Right lobe of liver (tissue), 6 donors: ENCODE data around the gene CNOT6. TPM values are rescaled to one million over a fixed set of nuclear protein-coding genes. Genes with fewer than 3 reads are reported as not detected.
"Not testable (repeated sequence)": the region's sequence is repeated elsewhere in the genome, so short reads cannot be mapped to it uniquely, and the experiment has no call there.

Experiments
- ATAC-seq, 4 donors: fragments of 200-7000 bp; cut with Tn5 transposase; one replicate each; pipeline ENCODE4 v1.9.1; 2020; ENCODE audit warnings: mild to moderate bottlenecking in 4 of 4, moderate library complexity in 4 of 4
- DNase-seq, 3 donors: peaks; one replicate each; pipeline ENCODE4 v3.0.0-alpha.2; 2020
- H3K27ac ChIP-seq, 3 donors: fragments of 200-600 bp; one replicate each; pipeline ENCODE4 v1.8.0; 2022
- H3K27me3 ChIP-seq, 2 donors: fragments of 200-600 bp; one replicate each; pipeline ENCODE4 v1.8.0; 2022
- H3K36me3 ChIP-seq, 4 donors: fragments of 200-600 bp; sonication (generic) in 1 of 4; one replicate each; pipeline versions ENCODE4 v1.5.1 to v1.8.0; 2017 to 2022; ENCODE audit warnings: control low read depth in 1 of 4
- H3K4me1 ChIP-seq, 4 donors: fragments of 200-600 bp; sonication (generic) in 1 of 4; one replicate each; pipeline versions ENCODE4 v1.5.1 to v1.8.0; 2017 to 2022; ENCODE audit warnings: control low read depth in 1 of 4
- H3K4me3 ChIP-seq, 3 donors: fragments of 200-600 bp; one replicate each; pipeline ENCODE4 v1.8.0; 2022
- H3K9me3 ChIP-seq, 4 donors: fragments of 200-600 bp; sonication (generic) in 1 of 4; one replicate each; pipeline versions ENCODE4 v1.5.1 to v1.8.0; 2017 to 2022; ENCODE audit warnings: control low read depth in 1 of 4
- POLR2A ChIP-seq: fragments of 450-650 bp; IDR thresholded peaks from one replicate; pipeline ENCODE4 v1.6.1; 2017; ENCODE audit warnings: antibody characterized with exemption, mild to moderate bottlenecking
- WGBS: methylation state at CpG from one replicate; pipeline ENCODE4 v1.1.6; 2018; ENCODE audit warnings: low coverage, low lambda C conversion rate; ENCODE audit not compliant: insufficient coverage; ENCODE audit errors: missing lambda C conversion rate; 5-methylcytosine and 5-hydroxymethylcytosine counted together
- intact Hi-C, 2 donors: fragments of 100-400 bp; cut with DNase I; formaldehyde crosslinking; loops; one replicate each; pipeline versions ENCODE4 v1.11.2 to v1.14.1; 2022
- long read RNA-seq: library from polyadenylated mRNA; unstranded; transcript quantifications from one replicate; pipeline ENCODE4 v2.0.0, GENCODE V29; 2019
- total RNA-seq, 6 experiments: library from RNA; depleted of rRNA in 2 of 6; stranded (reverse); fragments of >200 nt in 2 of 6; fragmentation: NEBNext Ultra II Directional in 3 of 6; extraction: Animal tissue kit (Norgen Biotek cat#: 25700) in 3 of 6; gene quantifications; one replicate each; pipeline versions ENCODE4 v1.1.0 to v1.2.4, GENCODE V29; 2016 to 2023
- TF ChIP-seq, protein P1 (sequence below), 4 donors: fragments of 200-600 bp in 3 of 4; fragments of 450-650 bp in 1 of 4; IDR thresholded peaks; one replicate each; pipeline versions ENCODE4 v1.5.1 to v1.8.0; 2016 to 2022; ENCODE audit warnings: antibody characterized with exemption in 4 of 4, mild to moderate bottlenecking in 2 of 4
- donor health status: DM: no; HTN: yes; CAD: no.
- donor health status: DM: no; HTN: no; CAD: no.
- donor health status: DM: no; HTN: no; CAD: no.
- donor health status: DM: no; HTN: yes; CAD: no.
- donor health status: DM: no; HTN: yes; CAD: no.

Gene CNOT6
- total RNA-seq: 1 to 10 TPM; 4.8 to 8.8 (median 5.3) TPM
- long read RNA-seq: 0 reads

DNA sequence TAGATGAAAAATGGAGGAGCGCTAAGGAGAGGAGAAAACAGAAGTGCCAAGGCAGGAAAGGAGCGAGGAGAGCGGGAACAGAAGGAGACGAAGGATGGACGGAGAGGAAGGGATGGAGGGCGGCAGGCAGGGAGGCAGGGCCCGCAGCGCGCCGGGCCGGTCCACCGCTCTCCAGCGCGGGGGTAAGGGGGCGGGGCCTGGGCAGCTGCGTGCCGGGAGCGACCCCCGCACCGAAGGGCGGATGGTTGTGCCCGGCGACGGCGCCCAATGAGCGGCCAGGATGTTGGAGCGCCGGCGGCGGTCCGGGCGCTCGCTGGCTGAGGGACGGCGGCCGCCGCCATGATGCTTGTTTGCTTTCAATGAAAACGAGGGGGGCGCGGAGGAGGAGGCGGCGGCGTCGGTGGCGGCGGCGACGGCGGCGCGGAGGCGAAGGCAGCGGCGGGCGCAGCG lies at the start of gene CNOT6:
CNOT6 (plus strand) TSS at position 320 of the 450 bp plus-strand sequence. CDS start 34,898 bp downstream, outside the sequence.
- Histone ChIP-seq H3K27me3 (no peaks in the 10 kb centered on the region), H3K27ac (peak within 1 kb of the TSS; percentile 82 to 92 (median 82)), H3K9me3 (no peaks in the 10 kb centered on the region), H3K4me1 (peaks cover 0 to 12% (median 2%) of the 10 kb centered on the region in 4 donors), H3K36me3 (no peaks in the 10 kb centered on the region), H3K4me3 (peak within 1 kb of the TSS; percentile 97 to 99 (median 98))
- DNase-seq (peak; percentile 93 to 95 (median 95)), ATAC-seq (peak; percentile 99 to 100 (median 100))
- intact Hi-C loops: no loop called here
- 2% methylated on average over 14 of the region's 56 CpGs for WGBS
- TF ChIP-seq POLR2A: peak; percentile 46
- TF ChIP-seq, protein P1, sequence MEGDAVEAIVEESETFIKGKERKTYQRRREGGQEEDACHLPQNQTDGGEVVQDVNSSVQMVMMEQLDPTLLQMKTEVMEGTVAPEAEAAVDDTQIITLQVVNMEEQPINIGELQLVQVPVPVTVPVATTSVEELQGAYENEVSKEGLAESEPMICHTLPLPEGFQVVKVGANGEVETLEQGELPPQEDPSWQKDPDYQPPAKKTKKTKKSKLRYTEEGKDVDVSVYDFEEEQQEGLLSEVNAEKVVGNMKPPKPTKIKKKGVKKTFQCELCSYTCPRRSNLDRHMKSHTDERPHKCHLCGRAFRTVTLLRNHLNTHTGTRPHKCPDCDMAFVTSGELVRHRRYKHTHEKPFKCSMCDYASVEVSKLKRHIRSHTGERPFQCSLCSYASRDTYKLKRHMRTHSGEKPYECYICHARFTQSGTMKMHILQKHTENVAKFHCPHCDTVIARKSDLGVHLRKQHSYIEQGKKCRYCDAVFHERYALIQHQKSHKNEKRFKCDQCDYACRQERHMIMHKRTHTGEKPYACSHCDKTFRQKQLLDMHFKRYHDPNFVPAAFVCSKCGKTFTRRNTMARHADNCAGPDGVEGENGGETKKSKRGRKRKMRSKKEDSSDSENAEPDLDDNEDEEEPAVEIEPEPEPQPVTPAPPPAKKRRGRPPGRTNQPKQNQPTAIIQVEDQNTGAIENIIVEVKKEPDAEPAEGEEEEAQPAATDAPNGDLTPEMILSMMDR (IDR thresholded peaks at IDR 0.05): no peak

DNA sequence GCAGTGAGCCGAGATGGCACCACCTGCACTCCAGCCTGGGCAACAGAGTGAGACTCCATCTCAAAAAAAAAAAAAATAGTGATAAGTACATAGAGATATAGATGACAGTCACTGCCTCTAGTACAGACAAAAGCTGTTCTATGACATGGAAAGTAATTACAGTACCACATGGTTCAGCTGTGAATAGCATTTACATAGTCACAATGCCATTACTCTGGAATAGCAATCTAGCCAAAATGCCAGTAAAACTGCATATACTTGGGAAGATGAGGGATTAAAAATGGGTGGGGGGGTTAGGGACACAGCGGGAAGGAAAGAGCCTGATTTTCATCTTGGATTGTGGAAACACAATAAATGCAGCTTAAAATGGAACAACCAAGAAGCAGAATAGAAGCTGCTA lies 39.4 kb upstream of the CNOT6 start:
- no peak for DNase-seq
- intact Hi-C loops: no loop called here
- no peaks in the 10 kb centered on the region for H3K4me1 ChIP-seq
- H3K4me3 ChIP-seq: no peak overlapping the region
- no peak for ATAC-seq
- no peaks in the 10 kb centered on the region for H3K27me3 ChIP-seq
- 45% methylated on average over 2 of the region's 2 CpGs for WGBS
- TF ChIP-seq POLR2A: no peak
- TF ChIP-seq, protein P1 (IDR thresholded peaks at IDR 0.05): no peak
- no peak overlapping the region for H3K27ac ChIP-seq
- H3K36me3 ChIP-seq: no peaks in the 10 kb centered on the region
- no peaks in the 10 kb centered on the region for H3K9me3 ChIP-seq

DNA sequence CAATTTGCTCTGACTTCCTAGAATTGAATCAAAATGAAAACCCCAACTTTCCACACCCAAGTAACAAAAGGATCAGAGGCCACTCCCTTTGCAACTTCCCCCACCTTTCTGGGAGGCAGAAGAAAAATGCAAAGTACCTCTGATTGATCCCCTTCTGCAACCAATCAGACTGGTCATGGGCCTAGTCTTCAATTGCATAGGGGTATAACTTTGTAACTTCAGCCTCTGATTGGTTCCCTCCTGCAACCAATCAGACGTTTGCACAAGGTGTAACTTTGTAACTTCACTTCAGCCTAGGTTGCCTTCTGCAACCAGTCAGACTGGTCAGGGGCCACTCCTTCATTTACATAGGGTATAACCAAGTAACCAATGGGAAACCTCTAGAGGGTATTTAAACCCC lies 38.3 kb upstream of the CNOT6 start:
- DNase-seq (no peak), ATAC-seq (no peak)
- no peak overlapping the region for H3K27ac ChIP-seq
- H3K9me3 ChIP-seq: no peaks in the 10 kb centered on the region
- TF ChIP-seq POLR2A: no peak
- TF ChIP-seq, protein P1 (IDR thresholded peaks at IDR 0.05): no peak
- no peaks in the 10 kb centered on the region for H3K27me3 ChIP-seq
- no peaks in the 10 kb centered on the region for H3K36me3 ChIP-seq
- intact Hi-C loops: no loop called here
- no CpG with 5 or more reads among the region's 1 CpG for WGBS
- no peaks in the 10 kb centered on the region for H3K4me1 ChIP-seq
- no peak overlapping the region for H3K4me3 ChIP-seq

GRCh38 chr5:180456792-180457191 lies 37.4 kb upstream of the CNOT6 start:
- Histone ChIP-seq H3K36me3 (no peaks in the 10 kb centered on the region), H3K27me3 (no peaks in the 10 kb centered on the region), H3K4me1 (no peaks in the 10 kb centered on the region), H3K9me3 (no peaks in the 10 kb centered on the region), H3K27ac (no peak overlapping the region), H3K4me3 (no peak overlapping the region)
- no peak for DNase-seq
- no peak for TF ChIP-seq POLR2A
- TF ChIP-seq, protein P1 (IDR thresholded peaks at IDR 0.05): no peak
- 44% methylated on average over 3 of the region's 3 CpGs for WGBS
- intact Hi-C loops: no loop called here
- peak in 2 of 4 donors; percentile 64 to 68 for ATAC-seq

DNA sequence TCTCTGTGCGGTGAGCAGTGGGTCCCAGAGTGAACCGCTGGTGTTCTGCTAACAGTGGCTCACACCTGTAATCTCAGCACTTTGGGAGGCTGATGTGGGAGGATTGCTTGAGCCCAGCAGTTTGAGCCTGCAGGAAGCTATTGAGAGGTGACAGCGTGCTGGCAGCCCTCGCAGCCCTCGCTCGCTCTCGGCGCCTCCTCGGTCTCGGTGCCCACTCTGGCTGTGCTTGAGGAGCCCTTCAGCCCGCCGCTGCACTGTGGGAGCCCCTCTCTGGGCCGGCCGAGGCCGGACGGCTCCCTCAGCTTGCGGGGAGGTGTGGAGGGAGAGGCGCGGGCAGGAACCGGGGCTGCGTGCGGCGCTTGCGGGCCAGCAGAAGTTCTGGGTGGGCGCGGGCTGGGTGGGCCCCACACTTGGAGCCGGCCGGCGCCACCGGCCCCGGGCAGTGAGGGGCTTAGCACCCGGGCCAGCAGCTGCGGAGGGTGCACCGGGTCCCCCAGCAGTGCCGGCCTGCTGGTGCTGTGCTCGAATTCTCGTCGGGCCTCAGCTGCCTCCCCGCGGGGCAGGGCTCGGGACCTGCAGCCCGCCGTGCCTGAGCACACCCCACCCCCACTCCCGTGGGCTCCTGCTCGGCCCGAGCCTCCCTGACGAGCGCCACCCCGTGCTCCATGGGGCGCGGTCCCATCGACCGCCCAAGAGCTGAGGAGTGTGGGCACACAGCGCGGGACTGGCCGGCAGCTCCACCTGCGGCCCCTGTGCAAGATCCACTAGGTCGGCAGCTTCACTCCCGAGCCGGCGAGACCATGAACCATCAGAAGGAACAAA lies 35.1 kb upstream of the CNOT6 start:
- H3K4me1 ChIP-seq, H3K9me3 ChIP-seq, H3K4me3 ChIP-seq, intact Hi-C loops, ATAC-seq, H3K27ac ChIP-seq, H3K36me3 ChIP-seq, H3K27me3 ChIP-seq: not testable (repeated sequence)
- DNase-seq: peak in 1 of 3 donors; percentile 27
- WGBS: 93% methylated on average over 2 of the region's 61 CpGs

- H3K4me3 ChIP-seq, H3K27me3 ChIP-seq, H3K36me3 ChIP-seq, H3K9me3 ChIP-seq, H3K4me1 ChIP-seq, ATAC-seq, H3K27ac ChIP-seq, intact Hi-C loops: not testable (repeated sequence)
- 80% methylated on average over 4 of the region's 14 CpGs for WGBS
- peak in 1 of 3 donors; percentile 13 for DNase-seq
These were observed 34.5 kb upstream of the CNOT6 start for GRCh38 chr5:180459674-180460142.
